ENCODE measurements around the gene PARP4.
"Not testable (repeated sequence)": the region's sequence is repeated elsewhere in the genome, so short reads cannot be mapped to it uniquely, and the experiment has no call there.

PARP4 gene

GRCh38 chr13:24452044-24452443 lies 60.5 kb downstream of the PARP4 start:
- in situ Hi-C loops (cut with MboI; ENCODE audit: low sequenced_read_pairs) = no loop called here

DNA sequence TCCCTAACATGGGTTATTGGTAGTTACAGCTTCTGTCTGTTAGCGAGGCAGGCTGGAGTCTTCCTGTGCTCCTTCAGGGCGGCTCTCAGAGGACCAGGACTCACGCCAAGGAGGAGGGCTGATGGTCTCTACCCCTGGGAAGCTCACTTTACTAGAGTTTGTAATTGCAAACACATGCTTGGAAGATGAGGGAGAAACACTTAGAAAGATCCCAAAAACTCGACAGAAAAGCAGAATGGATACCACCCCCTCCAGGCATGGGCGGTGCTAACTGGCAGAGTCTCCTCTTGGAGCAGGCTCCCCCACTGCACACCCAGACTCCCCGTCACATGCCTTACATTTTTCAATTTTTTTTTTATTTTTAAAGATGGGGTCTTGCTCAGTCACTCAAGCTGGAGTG lies 62.0 kb downstream of the PARP4 start:
- in situ Hi-C loops (cut with MboI; ENCODE audit: low sequenced_read_pairs) = no loop called here

GRCh38 chr13:24444851-24445250 lies 67.7 kb downstream of the PARP4 start:
- in situ Hi-C loops (cut with MboI; ENCODE audit: low sequenced_read_pairs) = not testable (repeated sequence)

DNA sequence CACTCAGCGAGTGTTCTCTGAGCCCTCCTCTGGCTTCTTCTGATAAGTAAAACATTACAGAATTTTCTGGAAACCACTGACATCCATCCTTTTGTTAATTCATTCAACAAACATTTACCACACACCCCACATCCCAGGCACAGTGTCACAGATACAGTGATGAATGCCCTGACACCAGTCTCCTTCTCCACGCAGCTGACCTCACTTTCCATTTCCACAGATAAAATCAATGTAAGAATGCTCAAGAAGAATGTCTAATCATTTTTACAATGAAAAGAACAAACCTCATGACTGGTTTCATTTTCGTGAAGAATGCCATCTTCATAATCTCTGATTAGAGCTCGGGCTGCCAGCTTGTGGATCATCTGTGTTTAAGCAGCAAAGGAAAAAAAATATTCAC lies 69.2 kb downstream of the PARP4 start:
- in situ Hi-C loops (cut with MboI; ENCODE audit: low sequenced_read_pairs) = no loop called here

GRCh38 chr13:24426045-24426444 lies 86.5 kb downstream of the PARP4 start:
- in situ Hi-C loops (cut with MboI; ENCODE audit: low sequenced_read_pairs) = not testable (repeated sequence)

GRCh38 chr13:24419668-24420067 lies 92.9 kb downstream of the PARP4 start:
- in situ Hi-C loops (cut with MboI; ENCODE audit: low sequenced_read_pairs) = not testable (repeated sequence)

DNA sequence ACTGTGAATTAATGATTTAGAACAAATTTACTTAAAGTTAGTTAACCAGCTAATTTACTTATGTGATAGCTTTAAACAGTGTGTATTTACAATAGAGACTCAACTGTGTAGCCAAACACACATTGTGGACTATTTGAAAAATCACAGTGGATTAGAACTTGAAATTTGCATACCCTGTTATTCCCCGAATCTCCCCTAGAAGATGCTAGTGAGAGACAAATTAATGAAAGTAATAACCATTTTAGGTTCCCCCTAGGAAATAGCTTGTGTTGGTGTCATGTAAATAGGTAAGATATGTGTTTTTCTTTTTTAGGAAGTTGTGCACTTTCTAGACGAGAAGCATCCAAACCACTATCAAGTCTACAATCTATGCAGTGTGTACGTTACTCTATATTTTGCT lies 104.7 kb downstream of the PARP4 start:
- in situ Hi-C loops (cut with MboI; ENCODE audit: low sequenced_read_pairs) = no loop called here

GRCh38 chr13:24406524-24406923 lies 106.1 kb downstream of the PARP4 start:
- in situ Hi-C loops (cut with MboI; ENCODE audit: low sequenced_read_pairs) = no loop called here

DNA sequence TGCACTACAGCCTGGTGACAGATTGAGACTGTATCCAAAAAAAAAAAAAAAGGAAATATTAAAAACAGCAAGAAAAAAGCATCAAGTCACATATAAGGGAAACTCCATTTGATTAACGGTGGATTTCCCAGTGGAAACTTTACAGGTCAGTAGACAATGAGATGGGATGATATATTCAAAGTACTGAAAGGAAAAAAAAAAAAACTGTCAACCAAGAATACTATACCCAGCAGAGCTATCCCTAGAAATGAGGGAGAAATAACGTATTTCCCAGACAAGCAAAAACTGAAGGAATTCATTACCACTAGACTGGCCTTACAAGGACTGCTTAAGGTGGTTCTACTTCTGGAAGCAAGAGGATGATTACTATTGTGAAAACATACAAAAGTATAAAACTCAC lies 115.8 kb downstream of the PARP4 start:
- in situ Hi-C loops (cut with MboI; ENCODE audit: low sequenced_read_pairs) = no loop called here

DNA sequence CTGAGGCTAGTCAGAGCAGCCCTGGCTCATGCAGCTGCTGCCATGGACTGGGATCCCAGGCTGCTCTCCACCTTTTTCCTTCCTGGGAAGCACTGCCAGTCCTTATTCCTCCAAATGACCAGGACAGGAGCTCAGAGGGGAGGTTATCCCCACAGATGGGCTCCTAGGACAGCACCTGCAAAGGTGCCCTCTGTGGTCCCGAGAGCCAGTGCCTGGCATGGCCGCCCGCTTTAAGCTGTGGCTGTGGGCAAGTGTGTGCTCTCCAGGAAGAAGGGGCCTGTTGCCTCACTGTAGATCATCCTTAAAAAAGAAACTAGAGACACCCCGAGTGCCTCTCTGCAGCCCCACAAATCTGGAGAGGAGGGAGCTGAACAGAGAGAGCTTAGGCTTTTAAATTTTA lies 119.6 kb downstream of the PARP4 start:
- in situ Hi-C loops (cut with MboI; ENCODE audit: low sequenced_read_pairs) = no loop called here

DNA sequence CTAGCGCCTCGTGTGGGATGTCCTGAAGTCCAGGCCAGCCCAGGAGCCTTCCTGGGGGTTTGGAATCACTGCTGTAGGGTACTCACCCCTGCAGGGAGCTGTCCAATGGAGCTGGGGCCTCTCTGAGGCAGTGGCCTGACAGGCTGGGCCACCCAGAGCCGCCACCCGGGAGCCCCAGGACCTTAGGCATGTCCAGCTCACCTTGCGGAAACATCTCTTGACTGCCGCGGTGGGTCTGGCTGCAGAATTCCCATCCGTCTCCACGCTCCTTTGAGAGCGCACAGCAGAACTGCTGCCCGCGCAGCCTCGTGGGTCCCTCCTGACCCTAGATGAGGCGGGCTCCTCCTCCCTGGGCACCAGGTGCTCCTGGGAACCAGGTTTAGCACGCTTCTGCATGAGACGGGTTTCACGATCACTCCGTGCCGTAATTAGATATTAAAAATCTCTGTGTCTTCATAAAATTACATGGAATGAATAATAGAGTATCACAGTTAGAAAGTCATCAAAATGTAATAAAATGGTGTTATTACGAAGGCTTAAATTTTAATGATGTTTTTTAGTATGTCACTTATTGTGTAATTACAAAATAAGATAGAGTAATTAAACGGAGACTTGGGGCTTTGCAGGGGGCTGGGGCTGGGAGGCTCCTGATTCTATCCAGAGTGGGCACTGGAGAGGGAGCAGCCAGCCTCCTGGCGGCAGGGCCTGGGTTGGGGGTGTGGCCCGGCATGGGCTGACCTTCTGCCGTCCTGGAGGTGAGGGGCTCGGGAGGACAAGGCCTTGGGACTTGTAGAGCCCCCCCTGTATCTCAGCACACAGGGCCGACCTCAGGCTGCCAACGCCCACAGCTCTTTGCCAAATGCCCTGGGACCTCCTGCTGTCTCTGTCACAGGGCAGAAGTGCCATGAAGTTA lies 120.6 kb downstream of the PARP4 start:
- in situ Hi-C loops (cut with MboI; ENCODE audit: low sequenced_read_pairs) = not testable (repeated sequence)

- in situ Hi-C loops (cut with MboI; ENCODE audit: low sequenced_read_pairs) = not testable (repeated sequence)
Observed at GRCh38 chr13:24390795-24391194, 121.8 kb downstream of the PARP4 start.

- in situ Hi-C loops (cut with MboI; ENCODE audit: low sequenced_read_pairs) = no loop called here
Observed at GRCh38 chr13:24389506-24389905, 123.1 kb downstream of the PARP4 start.

- in situ Hi-C loops (cut with MboI; ENCODE audit: low sequenced_read_pairs) = not testable (repeated sequence)
Observed at GRCh38 chr13:24388743-24389142, 123.8 kb downstream of the PARP4 start.

GRCh38 chr13:24386816-24387708 lies 125.5 kb downstream of the PARP4 start:
- in situ Hi-C loops (cut with MboI; ENCODE audit: low sequenced_read_pairs) = no loop called here

DNA sequence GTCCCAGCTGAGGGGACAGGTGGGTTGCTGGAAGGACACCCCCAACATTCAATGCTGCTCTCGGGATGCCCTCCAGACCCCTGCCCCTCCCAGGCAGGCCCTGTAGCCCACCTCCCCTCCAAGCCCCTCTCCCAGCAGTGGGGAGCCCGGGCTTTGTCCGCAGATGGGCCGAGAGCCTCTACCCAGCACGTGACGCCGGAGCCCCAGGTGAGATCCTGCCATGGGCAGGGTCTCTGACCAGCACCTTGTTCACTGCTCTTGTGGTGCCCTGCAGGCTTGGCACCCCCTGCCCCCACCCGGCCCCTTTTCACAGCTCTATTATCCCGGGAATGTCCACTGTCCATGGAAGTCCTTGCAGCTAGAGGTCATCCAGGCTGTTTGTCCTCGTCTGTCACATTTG lies 126.7 kb downstream of the PARP4 start:
- in situ Hi-C loops (cut with MboI; ENCODE audit: low sequenced_read_pairs) = no loop called here

DNA sequence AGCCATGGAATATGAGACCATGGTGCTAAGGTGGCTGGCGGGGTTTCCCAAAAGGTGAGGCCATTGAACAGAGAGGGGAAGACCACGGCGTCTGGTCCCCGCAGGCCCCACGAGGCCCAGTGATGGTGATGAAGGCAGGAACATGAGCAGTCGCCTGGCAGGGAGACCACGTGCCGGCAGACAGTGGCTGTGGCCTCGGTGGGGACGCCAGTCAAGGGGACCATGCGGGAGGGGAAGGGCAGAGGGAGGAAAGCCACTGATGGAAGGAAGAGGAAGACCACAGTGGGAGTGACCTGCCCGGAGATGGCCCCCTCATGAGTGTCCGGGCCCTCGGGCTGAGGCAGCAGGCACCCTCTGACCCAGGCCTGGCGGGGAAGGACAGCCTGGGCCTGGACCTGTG lies 127.6 kb downstream of the PARP4 start:
- in situ Hi-C loops (cut with MboI; ENCODE audit: low sequenced_read_pairs) = not testable (repeated sequence)

DNA sequence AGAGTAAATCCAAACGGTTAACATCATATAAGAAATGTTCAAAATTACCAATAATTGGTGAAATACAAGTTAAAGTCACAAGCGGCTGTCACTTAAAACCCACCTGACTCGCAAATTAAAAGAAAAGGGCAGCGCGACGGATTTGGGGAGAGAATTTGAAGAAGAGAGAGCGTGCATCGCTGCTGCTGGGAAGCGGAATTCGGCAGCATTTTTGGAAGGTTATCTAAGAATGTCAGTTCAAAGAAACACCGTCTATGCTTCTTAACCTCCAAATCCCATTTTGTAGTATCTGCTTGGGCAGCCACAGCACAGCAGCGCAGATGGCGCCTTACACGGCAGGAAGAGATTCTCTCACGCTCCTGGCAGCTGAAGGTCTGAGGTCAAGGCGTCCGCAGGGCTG lies 128.5 kb downstream of the PARP4 start:
- in situ Hi-C loops (cut with MboI; ENCODE audit: low sequenced_read_pairs) = not testable (repeated sequence)

DNA sequence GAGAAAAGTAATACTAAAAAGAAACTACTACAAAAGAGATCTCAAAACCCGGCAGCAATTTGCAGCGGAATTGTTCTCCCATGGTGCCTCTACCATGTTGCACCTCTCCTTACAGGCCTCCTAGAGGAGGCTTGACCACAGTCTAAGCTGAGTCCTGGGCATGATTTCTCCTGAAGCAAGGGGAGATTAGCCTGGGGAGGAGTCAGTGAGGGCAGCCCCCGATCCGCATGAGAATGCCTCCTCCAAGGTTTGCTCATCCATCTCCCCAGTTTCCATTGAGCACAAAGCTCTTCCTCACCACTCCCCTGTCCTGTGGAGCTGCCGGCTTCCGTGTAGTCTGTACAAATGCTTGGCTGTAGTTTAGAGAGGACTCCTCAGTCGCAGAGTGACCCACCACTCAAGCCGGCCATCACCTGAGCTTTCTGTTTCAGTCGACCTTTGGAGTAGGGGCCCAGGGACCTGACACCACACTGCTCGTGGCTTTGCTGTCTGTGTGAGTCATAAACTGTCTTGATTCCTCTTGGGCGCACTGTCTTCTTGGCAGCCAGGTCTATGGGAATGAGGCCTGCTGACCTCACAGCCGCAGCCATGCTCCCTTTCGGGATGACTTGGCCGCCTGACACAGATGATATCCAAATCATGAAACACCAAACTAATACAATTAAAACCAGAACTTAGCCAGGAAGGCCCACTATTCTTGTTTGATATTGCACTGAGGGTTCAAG lies 130.9 kb downstream of the PARP4 start:
- in situ Hi-C loops (cut with MboI; ENCODE audit: low sequenced_read_pairs) = no loop called here

DNA sequence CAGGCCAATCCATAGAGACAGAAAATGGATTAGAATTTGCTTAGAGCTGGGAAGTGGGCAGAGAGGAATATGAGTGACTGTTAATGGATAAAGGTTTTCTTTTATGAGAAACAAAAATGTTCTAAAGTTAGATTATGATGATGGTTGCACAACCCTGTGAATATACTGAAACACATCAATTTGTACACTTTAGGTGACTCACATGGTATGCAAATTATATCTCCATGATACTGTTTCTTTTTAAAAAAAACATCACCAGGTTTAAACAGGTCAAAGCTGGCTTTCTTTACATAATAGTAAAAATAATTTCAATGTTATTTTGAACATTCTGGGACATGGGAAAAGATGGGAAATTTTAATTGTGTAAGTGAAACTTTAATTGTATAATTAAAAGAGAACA lies 131.7 kb downstream of the PARP4 start:
- in situ Hi-C loops (cut with MboI; ENCODE audit: low sequenced_read_pairs) = not testable (repeated sequence)

DNA sequence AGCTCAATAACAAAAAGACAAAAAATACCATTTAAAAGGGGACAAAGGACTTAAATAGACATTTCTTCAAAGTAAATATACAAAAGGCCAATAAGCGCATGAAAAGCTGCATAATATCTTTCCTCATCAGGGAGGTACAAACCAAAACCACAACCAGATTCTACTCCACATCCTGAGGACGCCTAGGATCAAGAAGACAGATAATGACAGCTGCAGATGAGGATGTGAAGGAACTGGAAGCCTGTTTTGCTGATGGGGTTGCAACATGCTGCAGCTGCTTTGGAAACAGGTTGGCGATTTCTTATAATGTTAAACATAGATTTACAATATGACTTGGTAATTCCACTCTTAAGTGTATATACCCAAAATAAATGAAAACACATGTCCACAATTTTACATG lies 132.4 kb downstream of the PARP4 start:
- in situ Hi-C loops (cut with MboI; ENCODE audit: low sequenced_read_pairs) = not testable (repeated sequence)

Measured in HL-60/S4 (cell line).